DND-41 (cell line): ENCODE results near the gene USH1G.

Experiments
- ATAC-seq: fragments of 200-7000 bp; cut with Tn5 transposase; 3 replicates; pipeline ENCODE4 v1.9.1; 2021; ENCODE audit warnings: low read depth; ENCODE audit not compliant: insufficient read depth
- DNase-seq: peaks from one replicate; pipeline ENCODE4 v3.0.0-alpha.2; 2020
- H2AFZ ChIP-seq: 2 replicates; pipeline ENCODE4 v1.6.0; 2012; ENCODE audit warnings: low read depth, low read length
- H3K27ac ChIP-seq: 2 replicates; pipeline ENCODE4 v1.5.1; 2012; ENCODE audit warnings: low read length, inconsistent platforms
- H3K27me3 ChIP-seq: fragments of 200-600 bp; sonication (generic); 2 replicates; pipeline ENCODE4 v1.6.0; 2012; ENCODE audit warnings: low read length, mild to moderate bottlenecking, inconsistent platforms; ENCODE audit not compliant: insufficient read depth, poor library complexity
- H3K36me3 ChIP-seq: 2 replicates; pipeline ENCODE4 v1.5.1; 2012; ENCODE audit warnings: low read length, inconsistent platforms; ENCODE audit not compliant: insufficient read depth
- H3K4me1 ChIP-seq: 2 replicates; pipeline ENCODE4 v1.5.1; 2012; ENCODE audit warnings: mild to moderate bottlenecking, low read length; ENCODE audit not compliant: insufficient read depth
- H3K4me2 ChIP-seq: 2 replicates; pipeline ENCODE4 v1.6.0; 2012; ENCODE audit warnings: mild to moderate bottlenecking, moderate library complexity, low read length, inconsistent platforms; ENCODE audit not compliant: insufficient read depth
- H3K4me3 ChIP-seq, 2 experiments: fragments of 200-600 bp in 1 of 2; shearing (Covaris generic) in 1 of 2; 2 replicates each; pipeline ENCODE4 v1.5.1; 2012 to 2016; ENCODE audit warnings: inconsistent platforms in 2 of 2, low read length in 2 of 2, mild to moderate bottlenecking in 2 of 2, low read depth in 1 of 2, moderate library complexity in 1 of 2
- H3K79me2 ChIP-seq: 2 replicates; pipeline ENCODE4 v1.6.0; 2012; ENCODE audit warnings: low read length, inconsistent platforms; ENCODE audit not compliant: insufficient read depth
- H3K9ac ChIP-seq: 2 replicates; pipeline ENCODE4 v1.6.0; 2012; ENCODE audit warnings: low read depth, mild to moderate bottlenecking, inconsistent platforms, low read length, moderate library complexity
- H3K9me3 ChIP-seq: 2 replicates; pipeline ENCODE4 v1.5.1; 2012; ENCODE audit warnings: low read length, moderate library complexity, mild to moderate bottlenecking, inconsistent platforms; ENCODE audit not compliant: insufficient read depth, severe bottlenecking
- H4K20me1 ChIP-seq: 2 replicates; pipeline ENCODE4 v1.6.0; 2012; ENCODE audit warnings: low read length; ENCODE audit not compliant: insufficient read depth
- CTCF ChIP-seq: IDR thresholded peaks from 2 replicates; pipeline ENCODE4 v1.5.1; 2012; ENCODE audit warnings: borderline replicate concordance, low read length, moderate library complexity, mild to moderate bottlenecking; ENCODE audit not compliant: poor library complexity, severe bottlenecking; ENCODE audit errors: extremely low read depth
- EZH2 ChIP-seq: IDR thresholded peaks from 3 replicates; pipeline ENCODE4 v1.6.1; 2012; ENCODE audit warnings: borderline replicate concordance, low read depth, mild to moderate bottlenecking, moderate library complexity, low read length, inconsistent platforms; ENCODE audit not compliant: severe bottlenecking

Gene USH1G

GRCh38 chr17:74945543-74945942 is 22.5 kb upstream of the USH1G start:
- Histone ChIP-seq H3K4me2 (no peak overlapping the region), H4K20me1 (no peaks in the 10 kb centered on the region), H2AFZ (no peak overlapping the region), H3K4me1 (no peaks in the 10 kb centered on the region), H3K4me3 (no peak overlapping the region), H3K27ac (no peak overlapping the region), H3K27me3 (peaks cover 8% of the 10 kb centered on the region), H3K9me3 (no peaks in the 10 kb centered on the region), H3K79me2 (no peaks in the 10 kb centered on the region), H3K36me3 (no peaks in the 10 kb centered on the region), H3K9ac (no peak overlapping the region)
- TF ChIP-seq CTCF (no peak), EZH2 (no peak)
- ATAC-seq (no peak), DNase-seq (no peak)

GRCh38 chr17:74943808-74944522 is 20.9 kb upstream of the USH1G start:
- Histone ChIP-seq H3K27ac (no peak overlapping the region), H3K27me3 (peaks cover 8% of the 10 kb centered on the region), H3K4me2 (no peak overlapping the region), H2AFZ (no peak overlapping the region), H3K4me1 (no peaks in the 10 kb centered on the region), H3K9me3 (no peaks in the 10 kb centered on the region), H3K9ac (no peak overlapping the region), H4K20me1 (no peaks in the 10 kb centered on the region), H3K36me3 (no peaks in the 10 kb centered on the region), H3K79me2 (no peaks in the 10 kb centered on the region), H3K4me3 (no peak overlapping the region)
- ATAC-seq (no peak), DNase-seq (no peak)
- no peak for TF ChIP-seq CTCF
- no peak for TF ChIP-seq EZH2

- H3K4me1 ChIP-seq, result no peaks in the 10 kb centered on the region
- H4K20me1 ChIP-seq, result 0 out of 2 replicates have a peak, but pooled peaks cover 3% of the 10 kb centered on the region
- no peak for DNase-seq
Measured at GRCh38 chr17:74941128-74941725, 18.2 kb upstream of the USH1G start.

More at GRCh38 chr17:74941128-74941725, 18.2 kb upstream of the USH1G start:
- no peak for ATAC-seq
- Histone ChIP-seq H3K27me3 (peaks cover 6% of the 10 kb centered on the region), H3K4me2 (no peak overlapping the region), H3K9ac (no peak overlapping the region), H3K36me3 (no peaks in the 10 kb centered on the region), H3K9me3 (no peaks in the 10 kb centered on the region), H3K27ac (no peak overlapping the region), H3K79me2 (no peaks in the 10 kb centered on the region), H2AFZ (no peak overlapping the region), H3K4me3 (no peak overlapping the region)
- TF ChIP-seq CTCF, result no peak
- no peak for TF ChIP-seq EZH2
